ENCODE data around the gene ZFAND4. TPM values are rescaled to one million over a fixed set of nuclear protein-coding genes. Genes with fewer than 3 reads are reported as not detected.
"Not testable (repeated sequence)": the region's sequence is repeated elsewhere in the genome, so short reads cannot be mapped to it uniquely, and the experiment has no call there.

Gene ZFAND4
- total RNA-seq, 1 donor from 2014 or later = 17.1 TPM

DNA sequence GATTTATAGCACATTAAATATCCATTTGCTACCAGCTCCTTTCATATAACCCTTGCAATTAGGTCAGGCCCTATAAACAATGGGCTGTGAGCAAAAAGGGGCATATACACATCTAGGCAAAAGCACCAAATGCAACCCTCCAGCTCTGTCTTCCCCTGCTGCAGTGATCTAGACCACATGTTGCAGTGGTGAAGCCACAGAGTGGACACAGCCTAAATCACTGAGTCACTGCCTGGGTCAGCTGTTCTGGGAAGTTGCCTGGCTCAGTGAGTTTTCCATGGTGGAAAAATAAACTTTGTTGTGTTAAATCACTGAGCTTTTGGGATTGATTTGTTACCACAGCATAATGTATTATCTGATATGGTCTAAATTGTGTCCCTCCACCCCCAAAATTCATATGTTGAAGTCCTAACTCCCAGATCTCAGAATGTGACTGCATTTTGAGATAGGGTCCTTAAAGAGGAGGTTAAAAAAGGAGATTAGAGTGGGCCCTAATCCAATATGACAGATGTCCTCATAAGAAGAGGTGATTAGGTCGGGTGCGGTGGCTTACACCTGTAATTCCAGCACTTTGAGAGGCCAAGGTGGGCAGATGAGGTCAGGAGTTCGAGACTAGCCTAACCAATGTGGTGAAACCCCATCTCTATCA lies 70.4 kb downstream of the ZFAND4 start:
- no peaks in the 10 kb centered on the region for H3K27me3 ChIP-seq
- intact Hi-C loops (cut with DNase I) = no loop called here
- no peak overlapping the region for H3K4me3 ChIP-seq
- H3K4me1 ChIP-seq = no peaks in the 10 kb centered on the region
- no peak overlapping the region for H3K27ac ChIP-seq
- H3K36me3 ChIP-seq = no peaks in the 10 kb centered on the region
- H3K9me3 ChIP-seq = no peaks in the 10 kb centered on the region
- TF ChIP-seq, protein P1, sequence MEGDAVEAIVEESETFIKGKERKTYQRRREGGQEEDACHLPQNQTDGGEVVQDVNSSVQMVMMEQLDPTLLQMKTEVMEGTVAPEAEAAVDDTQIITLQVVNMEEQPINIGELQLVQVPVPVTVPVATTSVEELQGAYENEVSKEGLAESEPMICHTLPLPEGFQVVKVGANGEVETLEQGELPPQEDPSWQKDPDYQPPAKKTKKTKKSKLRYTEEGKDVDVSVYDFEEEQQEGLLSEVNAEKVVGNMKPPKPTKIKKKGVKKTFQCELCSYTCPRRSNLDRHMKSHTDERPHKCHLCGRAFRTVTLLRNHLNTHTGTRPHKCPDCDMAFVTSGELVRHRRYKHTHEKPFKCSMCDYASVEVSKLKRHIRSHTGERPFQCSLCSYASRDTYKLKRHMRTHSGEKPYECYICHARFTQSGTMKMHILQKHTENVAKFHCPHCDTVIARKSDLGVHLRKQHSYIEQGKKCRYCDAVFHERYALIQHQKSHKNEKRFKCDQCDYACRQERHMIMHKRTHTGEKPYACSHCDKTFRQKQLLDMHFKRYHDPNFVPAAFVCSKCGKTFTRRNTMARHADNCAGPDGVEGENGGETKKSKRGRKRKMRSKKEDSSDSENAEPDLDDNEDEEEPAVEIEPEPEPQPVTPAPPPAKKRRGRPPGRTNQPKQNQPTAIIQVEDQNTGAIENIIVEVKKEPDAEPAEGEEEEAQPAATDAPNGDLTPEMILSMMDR (IDR thresholded peaks at IDR 0.05) = no peak
- DNase-seq (ENCODE audit: low spot score in 2 of 2) = no peak

DNA sequence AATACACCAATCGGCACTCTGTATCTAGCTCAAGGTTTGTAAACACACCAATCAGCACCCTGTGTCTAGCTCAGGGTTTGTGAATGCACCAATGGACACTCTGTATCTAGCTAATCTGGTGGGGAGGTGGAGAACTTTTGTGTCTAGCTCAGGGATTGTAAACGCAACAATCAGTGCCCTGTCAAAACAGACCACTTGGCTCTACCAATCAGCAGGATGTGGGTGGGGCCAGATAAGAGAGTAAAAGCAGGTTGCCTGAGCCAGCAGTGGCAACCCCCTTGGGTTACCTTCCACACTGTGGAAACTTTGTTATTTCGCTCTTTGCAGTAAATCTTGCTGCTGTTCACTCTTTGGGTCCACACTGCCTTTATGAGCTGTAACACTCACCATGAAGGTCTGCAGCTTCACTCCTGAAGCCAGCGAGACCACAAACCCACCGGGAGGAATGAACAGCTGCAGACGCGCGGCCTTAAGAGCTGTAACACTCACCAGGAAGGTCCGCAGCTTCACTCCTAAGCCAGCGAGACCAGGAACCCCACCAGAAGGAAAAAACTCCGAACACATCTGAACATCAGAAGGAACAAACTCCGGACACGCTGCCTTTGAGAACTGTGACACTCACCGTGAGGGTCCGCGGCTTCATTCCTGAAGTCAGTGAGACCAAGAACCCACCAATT lies 71.2 kb downstream of the ZFAND4 start:
- H3K27me3 ChIP-seq; DNase-seq (ENCODE audit: low spot score in 2 of 2); intact Hi-C loops (cut with DNase I); H3K4me3 ChIP-seq; H3K9me3 ChIP-seq; H3K4me1 ChIP-seq; H3K36me3 ChIP-seq; H3K27ac ChIP-seq: not testable (repeated sequence)

DNA sequence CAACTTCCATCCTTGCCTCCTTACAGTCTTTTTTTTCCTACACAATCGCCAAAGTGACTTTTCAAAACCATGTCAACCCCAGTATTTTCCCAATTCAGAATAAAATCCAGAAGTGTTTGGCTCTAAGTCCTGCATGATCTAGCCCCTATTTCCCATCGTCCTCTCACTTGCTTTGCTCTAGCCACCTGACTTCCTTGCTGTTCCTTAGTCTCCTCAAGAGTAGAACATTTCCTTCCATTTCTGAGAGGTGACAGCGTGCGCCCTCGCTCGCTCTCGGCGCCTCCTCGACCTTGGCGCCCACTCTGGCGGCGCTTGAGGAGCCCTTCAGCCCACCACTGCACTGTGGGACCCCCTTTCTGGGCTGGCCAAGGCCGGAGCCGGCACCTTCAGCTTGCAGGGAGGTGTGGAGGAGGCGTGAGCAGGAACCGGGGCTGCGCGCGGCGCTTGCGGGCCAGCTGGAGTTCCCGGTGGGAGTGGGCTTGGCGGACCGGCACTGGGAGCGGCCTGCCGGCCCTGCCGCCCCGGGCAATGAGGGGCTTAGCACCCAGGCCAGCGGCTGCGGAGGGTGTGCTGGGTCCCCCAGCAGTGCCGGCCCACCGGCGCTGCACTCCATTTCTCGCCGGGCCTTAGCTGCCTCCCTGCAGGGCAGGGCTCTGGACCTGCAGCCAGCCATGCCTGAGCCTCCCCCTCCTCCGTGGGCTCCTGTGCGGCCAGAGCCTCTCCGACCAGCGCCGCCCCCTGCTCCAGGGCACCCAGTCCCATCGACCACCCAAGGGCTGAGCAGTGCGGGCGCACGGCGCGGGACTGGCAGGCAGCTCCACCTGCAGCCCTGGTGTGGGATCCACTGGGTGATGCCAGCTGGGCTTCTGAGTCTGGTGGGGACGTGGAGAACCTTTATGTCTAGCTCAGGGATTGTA lies 72.0 kb downstream of the ZFAND4 start:
- H3K36me3 ChIP-seq; DNase-seq (ENCODE audit: low spot score in 2 of 2); H3K9me3 ChIP-seq; H3K4me1 ChIP-seq; intact Hi-C loops (cut with DNase I); H3K27me3 ChIP-seq; H3K27ac ChIP-seq: not testable (repeated sequence)
- H3K4me3 ChIP-seq = peak overlapping the region in 1 of 2 donors; percentile 28

DNA sequence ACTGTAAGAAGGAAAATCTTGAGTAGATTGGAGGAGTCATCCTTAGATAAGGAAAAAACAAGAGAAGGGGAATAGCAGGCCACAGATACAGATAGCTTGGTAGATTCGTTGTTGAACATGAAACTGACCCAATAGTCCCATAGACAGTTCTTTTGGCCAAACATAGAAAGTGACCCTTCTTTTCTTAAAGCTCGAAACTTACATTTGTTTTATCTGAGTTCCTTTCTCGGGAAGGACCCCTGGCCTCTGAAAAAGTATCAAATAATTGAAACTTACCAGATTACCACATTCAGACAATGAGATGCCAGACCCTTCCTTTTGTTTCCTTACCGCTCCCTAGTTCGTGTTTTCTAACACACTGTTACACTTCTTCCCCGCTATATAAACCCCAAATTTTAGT lies 72.9 kb downstream of the ZFAND4 start:
- Histone ChIP-seq H3K4me1 (no peaks in the 10 kb centered on the region), H3K27ac (no peak overlapping the region), H3K27me3 (no peaks in the 10 kb centered on the region), H3K36me3 (no peaks in the 10 kb centered on the region), H3K4me3 (no peak overlapping the region), H3K9me3 (no peaks in the 10 kb centered on the region)
- no peak for DNase-seq (ENCODE audit: low spot score in 2 of 2)
- TF ChIP-seq, protein P1 (IDR thresholded peaks at IDR 0.05) = no peak
- intact Hi-C loops (cut with DNase I) = loop anchor here (10.0 kb wide), 1 partner anchor 595 kb away; the partner anchor contains the start of gene ZNF22

DNA sequence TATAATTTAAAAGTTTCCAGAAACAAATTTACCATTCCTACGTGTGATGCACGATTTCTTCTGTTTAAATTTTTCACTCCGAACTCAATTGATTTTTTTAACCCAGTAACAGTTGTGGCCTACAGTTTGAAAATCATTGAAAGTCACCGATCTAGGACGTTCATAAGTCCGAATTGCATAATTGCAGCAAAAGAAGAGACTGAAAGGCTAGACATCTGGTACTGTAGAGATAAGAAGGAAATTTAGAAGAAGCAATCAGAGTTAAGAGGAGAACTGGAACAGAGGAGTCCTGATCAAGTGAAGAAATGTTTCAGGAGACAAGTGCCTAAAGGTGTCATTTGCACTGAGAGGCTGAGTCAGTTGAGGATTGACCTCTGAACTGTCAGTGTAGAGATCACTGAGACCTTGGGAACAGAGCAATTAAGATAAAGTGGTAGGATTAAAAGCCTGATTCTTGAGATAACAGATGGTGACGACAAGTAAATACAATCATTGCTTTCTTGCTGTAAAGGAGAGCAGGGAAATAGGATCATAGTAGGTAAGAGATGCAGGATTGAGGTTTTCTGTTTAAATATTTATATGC lies 73.5 kb downstream of the ZFAND4 start:
- Histone ChIP-seq H3K27ac (no peak overlapping the region), H3K4me3 (no peak overlapping the region), H3K36me3 (no peaks in the 10 kb centered on the region), H3K27me3 (no peaks in the 10 kb centered on the region), H3K4me1 (no peaks in the 10 kb centered on the region), H3K9me3 (no peaks in the 10 kb centered on the region)
- TF ChIP-seq, protein P1 (IDR thresholded peaks at IDR 0.05) = no peak
- intact Hi-C loops (cut with DNase I) = loop anchor here (10.0 kb wide), 1 partner anchor 594 kb away; the partner anchor contains the start of gene ZNF22
- DNase-seq (ENCODE audit: low spot score in 2 of 2) = no peak

DNA sequence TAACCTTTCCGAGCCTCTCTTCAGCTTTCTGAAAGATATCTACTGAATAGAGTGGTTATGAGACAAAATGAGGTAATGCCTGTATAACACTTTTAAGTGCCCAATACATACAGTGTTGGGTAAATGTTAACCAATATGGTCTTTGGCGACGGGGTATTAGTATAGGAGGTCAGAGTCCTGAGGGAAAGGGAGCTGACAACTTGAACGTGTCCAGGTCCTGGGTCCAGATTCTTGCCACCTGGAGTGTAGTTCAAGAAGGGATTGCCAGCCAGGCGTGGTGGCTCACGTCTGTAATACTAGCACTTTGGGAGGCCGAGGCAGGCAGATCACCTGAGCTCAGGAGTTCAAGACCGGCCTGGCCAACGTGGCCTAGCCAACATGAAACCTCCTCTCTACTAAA lies 76.0 kb downstream of the ZFAND4 start:
- no peak for DNase-seq (ENCODE audit: low spot score in 2 of 2)
- TF ChIP-seq, protein P1 (IDR thresholded peaks at IDR 0.05) = no peak
- Histone ChIP-seq H3K27ac (no peak overlapping the region), H3K36me3 (no peaks in the 10 kb centered on the region), H3K4me1 (peaks cover 0 to 16% of the 10 kb centered on the region in 2 donors), H3K9me3 (no peaks in the 10 kb centered on the region), H3K4me3 (no peak overlapping the region), H3K27me3 (no peaks in the 10 kb centered on the region)
- intact Hi-C loops (cut with DNase I) = loop anchor here (10.0 kb wide), 1 partner anchor 592 kb away; the partner anchor contains the start of gene ZNF22
